UCSD-AML1 (cell line): ENCODE results near the gene FAF2.
"Not testable (repeated sequence)": the region's sequence is repeated elsewhere in the genome, so short reads cannot be mapped to it uniquely, and the experiment has no call there.

Experiments
- DNase-seq: peaks from one replicate; lab custom pipeline; 2025; ENCODE audit not compliant: unreplicated experiment; lab: John Stamatoyannopoulos, UW

FAF2 gene

DNA sequence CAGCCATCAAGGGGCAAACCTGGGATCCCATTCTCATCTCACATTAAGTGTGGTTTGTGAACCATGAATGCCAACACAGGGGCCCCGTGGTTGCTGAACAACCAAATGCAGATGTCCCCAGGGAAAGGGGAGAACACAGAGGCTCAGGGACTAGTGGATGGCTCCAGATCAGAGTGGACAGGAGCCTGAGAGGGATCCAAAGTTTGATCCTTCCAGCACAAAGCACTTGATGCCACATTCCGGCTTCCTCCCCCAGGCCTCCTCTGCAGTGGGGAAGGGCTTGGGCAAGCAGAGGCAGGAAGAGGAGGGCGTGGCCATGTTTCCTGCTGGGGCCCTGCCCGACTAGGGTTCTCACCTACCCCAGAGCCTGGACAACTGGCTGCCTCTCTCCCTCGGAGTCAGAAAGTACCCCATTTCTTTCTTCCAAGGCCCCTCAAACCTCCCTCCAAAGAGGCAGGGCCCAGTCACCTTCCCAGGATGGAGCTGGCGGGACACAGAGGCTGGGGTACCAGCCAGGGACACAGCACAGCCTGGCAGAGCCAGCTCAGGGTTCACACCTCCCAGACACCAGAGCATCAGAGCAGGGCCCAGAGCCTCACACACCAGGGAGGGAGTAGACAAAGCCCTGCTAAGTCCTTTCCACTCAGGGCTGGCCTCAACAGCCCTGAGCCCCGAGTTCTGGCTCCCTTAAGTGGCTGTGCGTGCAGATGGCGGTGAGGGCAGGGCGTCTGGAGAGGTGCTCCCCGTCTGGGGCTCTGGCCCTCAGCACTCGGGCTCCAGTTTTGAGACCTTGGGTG lies 93.4 kb downstream of the FAF2 start:
- DNase-seq: peak; percentile 86

DNA sequence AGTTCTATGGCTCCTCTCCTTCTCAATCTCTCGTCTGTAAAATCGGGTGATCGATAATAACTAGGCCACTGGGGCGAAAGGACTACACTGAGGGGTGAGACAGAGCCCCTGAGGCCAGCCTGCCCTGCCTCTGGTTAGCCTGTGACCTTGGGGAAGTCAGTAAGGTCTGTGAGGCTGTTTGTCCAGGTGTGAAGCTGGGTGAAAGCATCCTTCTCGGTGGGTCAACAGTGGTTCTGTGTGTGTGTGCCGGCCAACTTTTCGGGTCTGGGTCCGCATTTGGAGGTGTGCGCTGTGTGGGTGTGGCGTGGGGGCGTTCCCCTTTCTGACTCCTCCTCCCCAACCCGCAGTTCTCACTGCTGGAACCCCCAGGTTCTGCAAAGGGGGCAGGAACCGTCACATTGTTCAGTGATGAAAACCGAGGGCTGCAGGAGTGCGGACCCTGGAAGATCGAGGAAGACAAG lies 94.0 kb downstream of the FAF2 start:
- peak; percentile 77 for DNase-seq

DNA sequence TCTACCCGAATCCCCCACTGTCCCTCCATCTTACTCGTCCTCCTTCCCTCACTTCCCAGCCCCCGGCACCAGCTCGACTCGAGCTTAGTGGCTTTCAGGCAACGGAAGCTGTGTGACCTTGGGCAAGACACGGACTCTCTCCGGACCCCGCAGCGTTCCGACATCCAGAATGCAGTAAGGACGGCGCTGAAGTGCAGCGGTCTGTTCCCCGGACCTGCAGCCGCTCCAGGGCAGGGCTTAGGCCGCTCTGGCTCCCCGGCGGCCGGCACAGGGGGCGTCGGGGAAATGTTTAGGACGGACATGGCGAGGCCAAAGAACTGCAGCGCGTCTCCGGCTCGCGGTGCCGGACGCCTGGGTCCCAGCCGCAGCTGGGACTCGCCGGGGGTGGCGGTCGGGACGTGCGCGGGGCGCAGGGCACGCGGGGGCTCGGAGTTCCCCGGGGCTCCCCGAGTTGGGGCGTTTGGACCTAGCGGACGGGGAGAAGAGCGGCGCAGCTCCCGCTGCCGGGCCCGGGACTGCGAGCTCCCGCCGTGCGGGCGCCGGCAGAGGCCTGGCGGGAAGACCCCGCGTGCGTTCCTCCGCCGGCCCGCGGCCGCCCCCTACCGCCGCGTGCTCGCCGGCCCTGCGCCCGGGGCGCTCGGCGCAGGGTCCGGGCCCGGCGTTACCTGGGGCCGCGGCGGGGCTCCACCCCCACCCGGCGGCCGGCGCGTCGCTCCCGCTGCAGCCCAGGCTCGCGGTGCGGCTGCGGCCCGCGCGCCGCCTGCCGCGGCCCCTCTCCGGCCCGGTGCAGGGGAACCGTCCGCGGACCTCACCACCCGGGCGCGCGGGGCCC lies 94.6 kb downstream of the FAF2 start:
- DNase-seq: peak; percentile 69

DNA sequence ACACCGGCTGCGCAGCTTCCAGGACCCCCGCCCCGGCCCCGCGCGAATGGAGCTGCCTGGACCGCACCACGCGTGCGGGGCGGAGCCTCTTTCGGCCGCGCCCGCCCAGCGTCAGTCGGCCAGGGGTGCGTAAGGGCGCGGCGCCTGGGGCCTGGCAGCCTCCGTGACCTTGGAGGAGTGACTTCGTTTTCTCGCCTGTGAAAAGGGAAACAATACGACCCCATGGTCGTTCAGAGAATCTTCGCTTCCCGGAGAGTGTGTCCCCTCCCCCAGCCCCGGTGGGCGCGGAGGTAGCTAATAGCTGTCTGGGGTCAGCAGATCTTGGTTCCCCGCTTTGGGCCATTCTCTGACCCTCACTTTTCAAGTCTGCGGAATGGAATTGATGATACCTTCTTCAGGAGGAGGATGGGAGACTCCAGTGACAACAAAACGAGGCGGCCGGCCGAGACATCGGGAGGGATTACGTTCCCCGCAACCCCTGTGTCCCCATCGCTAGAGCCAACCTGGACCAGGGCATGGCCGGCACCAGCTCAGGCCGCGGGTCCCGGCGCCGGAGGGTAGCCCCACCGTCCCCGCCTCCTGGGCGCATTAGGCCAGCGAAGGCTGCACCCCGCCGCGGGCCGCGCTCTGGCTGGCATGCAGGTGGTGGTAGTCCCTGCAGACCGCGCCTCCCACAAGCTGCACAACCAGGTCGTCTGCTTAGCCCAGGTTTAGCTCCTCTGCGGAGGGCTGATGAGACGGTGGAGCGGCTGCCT lies 95.4 kb downstream of the FAF2 start:
- DNase-seq: peak; percentile 82

DNA sequence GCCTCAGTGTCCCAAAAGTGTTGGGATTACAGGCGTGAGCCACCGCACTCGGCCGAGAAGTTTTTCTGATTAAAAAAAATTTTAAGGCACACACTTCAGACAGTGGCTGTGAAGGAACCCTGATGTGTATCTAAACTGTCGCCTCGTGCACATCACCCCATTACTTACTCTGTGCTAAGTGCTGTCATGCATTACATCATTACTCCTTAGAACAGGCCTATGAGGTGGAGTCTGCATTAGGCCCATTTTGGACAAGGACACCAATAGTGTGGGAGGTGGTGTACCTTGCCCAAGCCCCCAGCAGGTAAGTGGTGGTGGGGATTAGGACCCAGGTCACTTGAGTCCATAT lies 97.2 kb downstream of the FAF2 start:
- DNase-seq: no peak

DNA sequence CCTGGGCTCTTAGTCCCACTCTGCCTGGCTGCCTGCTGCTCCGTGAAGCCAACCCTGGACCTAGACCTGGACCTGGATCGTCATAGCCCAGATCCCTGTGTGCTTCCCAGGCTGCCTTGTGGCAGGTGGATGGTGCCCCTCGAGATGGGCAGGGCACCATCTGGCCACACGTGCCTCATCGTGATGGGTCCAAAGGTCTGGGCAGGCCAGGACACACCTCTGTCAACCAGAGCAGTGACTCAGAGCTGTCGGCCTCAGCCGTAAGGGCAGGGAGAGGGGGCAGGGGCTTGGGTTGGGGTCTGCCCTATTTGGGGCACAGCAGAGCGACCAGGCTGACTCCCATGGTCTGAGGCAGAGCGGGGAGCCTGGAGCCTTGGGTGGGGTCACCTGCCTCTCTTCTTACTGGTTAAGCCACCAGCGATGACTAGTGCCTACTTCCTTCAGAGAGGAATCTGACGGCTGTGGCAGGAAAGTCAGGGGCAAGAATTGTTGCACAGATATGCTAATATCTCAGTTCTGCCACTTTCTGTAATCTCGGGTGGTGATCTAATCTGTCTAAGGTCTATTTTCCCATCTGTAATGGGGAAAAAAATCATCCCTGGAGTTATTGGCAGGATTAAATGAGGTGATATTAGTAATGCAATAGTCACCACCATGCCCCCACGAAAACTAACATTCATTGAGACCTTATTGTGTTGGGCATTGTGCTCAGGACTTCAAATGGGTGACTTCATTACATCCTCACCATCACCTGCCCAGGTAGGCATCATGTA lies 97.7 kb downstream of the FAF2 start:
- no peak for DNase-seq

DNA sequence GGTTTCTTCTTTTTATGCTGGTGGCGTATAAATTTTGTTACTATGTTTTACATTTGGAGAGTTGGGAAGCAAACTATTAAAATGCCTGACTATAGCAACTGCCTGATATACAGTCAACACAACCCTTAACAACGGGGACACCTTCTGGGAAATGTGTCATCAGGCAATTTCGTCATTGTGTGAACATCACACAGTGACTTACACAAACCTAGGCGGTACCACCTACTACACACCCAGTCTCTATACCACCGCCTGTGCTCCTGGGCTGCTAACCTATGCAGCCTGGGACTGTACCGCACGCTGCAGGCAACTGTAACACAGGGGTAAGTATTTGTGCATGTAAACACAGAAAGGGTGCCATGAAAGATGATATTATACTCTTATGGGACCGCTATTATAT lies 99.6 kb downstream of the FAF2 start:
- no peak for DNase-seq

DNA sequence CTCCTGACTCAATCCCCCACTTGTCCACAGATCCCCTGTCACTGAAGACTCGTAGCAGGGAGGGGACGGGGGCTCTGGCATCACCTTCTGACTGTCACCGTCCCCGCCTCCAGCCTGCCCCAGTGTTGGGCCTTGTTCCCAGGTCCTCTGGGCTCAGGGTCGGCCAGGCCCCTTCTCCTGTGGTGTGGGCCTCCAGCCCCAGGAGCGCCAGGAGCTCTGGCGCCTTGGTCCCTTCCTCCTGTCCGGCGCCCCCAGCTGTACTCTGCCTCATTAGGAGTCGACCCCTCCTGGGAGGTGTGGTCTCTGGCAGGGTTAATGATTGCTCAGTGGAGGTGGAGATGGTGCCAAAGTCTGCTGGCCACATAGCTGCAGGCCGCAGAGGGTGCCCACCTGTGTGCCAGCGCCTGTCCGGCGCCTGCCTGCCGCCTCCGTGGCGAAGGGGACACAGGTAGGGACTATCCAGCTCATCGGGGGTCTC lies 100.8 kb downstream of the FAF2 start, which contains the start of gene CDHR2:
CDHR2 (plus strand) TSS at position 376 of the 478 bp plus-strand sequence. CDS start 16,011 bp downstream, outside the sequence.
- DNase-seq: no peak

DNA sequence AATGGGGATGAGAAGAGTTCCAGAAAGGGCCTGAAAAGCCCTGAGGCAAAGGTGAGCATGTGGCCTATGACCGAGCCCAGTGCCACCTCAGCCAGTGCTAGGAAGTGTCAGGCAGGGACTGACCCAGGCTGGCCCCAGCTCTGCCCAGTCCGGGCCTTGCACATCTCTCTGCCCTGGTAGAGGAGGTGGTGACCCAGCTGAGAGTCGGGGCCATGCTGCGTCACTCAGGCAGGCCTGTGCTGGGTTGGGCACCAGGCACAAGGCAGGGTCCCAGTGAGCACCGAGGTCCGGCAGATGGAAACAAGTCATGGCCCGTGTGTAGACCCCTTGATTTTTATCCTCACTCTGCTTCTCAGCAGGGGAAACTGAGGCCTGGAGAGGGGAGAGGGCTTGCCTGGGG lies 101.7 kb downstream of the FAF2 start:
- no peak for DNase-seq

DNA sequence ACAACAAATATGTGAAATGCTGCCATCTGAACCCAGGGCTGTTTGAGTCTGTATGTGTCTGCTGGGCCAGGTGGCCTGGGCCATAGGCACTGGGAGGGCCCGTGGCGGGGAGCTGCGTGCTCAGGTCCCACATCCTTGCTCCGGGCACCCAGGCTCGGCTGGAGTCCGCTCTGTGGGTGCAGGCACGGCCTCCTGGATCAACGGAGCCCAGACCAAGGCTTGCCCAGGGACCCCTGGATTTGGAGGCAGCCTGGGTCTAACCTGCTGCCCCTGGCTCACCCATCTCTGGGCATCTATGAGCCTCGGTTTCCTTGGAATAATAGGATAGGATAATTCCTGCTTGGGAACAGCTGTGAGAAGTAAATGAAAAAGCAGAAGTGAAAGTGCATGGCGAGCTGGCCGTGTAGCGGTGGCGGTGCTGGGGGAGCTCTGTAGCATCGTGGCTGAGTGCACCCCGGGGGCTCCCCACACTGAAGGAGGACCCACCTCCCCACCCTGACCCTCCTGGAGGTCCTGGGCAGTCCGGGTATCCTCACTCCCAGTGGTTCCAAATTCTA lies 102.2 kb downstream of the FAF2 start:
- DNase-seq: no peak

DNA sequence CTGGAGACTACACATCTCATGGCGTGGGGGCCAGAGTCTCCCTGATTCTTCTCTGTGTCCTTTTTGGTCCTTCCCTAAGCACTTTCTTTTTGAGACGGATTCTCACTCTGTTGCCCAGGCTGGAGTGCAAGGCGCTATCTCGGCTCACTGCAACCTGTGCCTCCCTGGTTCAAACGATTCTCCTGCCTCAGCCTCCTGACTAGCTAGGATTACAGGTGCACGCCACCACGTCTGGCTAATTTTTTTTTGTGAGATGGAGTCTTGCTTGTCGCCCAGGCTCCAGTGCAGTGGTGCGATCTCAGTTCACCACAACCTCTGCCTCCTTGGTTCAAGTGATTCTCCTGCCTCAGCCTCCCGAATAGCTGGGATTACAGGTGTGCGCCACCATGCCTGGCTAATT lies 102.8 kb downstream of the FAF2 start:
- DNase-seq: not testable (repeated sequence)

DNA sequence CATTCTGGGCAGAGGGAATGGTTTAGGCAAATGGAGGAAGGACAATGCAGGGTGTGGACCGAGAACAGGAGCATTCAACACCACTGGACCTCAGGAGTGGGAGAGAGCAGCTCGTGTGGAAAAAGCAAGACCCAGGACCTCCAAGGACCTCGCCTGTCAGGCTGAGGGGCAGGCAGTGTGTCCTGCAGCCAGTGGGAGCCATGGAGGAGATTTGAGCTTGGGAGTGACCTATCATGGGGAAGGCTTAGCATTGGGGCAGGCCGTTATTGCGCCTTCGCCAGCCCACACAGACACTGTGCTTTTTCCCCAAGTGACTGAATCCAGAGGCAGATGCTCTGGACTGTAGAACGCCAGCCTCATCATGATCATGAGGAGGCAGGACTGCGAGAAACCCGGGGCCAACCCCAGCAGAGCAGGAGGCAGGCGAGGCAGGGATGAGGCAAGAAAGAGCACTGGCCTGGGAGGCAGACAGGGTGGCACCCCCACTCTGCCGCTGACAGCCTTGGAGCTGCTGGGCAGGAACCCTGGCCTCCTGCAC lies 104.2 kb downstream of the FAF2 start:
- DNase-seq: no peak

DNA sequence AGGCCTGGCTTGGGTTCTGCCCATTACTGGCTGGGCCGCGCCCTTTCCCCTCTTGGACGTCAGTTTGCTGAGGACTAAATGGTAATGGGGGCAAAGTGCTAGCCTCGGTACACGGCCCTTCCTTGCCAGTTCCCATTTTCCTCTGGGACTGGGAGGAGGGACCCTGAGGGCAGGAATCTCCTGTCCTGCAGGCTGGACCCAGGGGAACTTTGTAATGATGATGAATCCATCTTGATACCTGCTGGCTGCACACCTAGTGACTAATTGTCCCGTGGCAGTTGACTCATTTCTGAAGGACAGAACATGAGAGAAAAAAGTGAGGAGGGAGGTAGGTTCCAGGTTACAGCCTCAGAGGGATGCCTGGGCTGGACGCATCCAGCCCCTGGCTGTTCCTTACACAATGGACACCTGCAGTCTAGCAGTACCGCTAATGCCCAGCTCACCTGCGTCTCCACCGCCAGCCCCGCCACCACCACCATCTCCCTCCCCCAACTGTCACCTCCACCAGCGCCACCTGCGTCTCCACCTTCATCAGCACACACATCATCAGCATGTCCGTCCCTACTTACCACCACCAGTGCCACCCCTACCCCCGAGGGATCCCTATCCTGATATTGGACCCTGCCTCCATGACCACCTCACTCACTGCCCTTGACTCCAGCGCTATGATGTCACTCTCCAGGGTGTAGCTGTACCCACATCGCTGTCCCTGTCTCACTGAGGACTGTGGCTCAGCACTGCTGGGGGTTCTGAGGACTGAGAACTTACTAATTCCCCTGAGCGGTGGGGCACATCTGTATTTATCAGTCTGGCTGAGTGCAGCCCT lies 105.3 kb downstream of the FAF2 start:
- no peak for DNase-seq

DNA sequence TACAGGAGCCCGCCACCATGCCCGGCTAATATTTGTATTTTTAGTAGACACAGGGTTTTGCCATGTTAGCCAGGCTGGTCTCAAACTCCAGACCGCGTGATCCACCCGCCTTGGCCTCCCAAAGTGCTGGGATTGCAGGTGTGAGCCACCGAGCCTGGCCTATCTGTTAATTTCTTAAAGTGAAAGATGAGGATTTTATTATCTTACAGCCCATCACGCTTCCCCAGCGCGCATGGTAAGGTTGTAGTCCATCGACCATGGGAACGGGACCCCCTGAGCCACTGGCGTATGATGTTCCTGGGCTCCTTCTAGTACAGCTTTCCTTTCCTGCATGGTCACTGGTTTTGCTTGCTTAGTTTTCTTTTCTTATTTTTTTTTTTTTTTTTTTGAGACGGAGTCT lies 109.7 kb downstream of the FAF2 start:
- DNase-seq: no peak
